Thyroid gland (tissue), 4 donors: Measurements from ENCODE around the gene FHOD3. TPM values are rescaled to one million over a fixed set of nuclear protein-coding genes. Genes with fewer than 3 reads are reported as not detected.

Source experiments
- DNase-seq, 2 donors: peaks; one replicate each; pipeline ENCODE4 v3.0.0-alpha.2; 2019
- H3K27ac ChIP-seq, 3 donors: fragments of 200-600 bp; sonication (generic); 1 replicate in 2 of 3; 2 replicates in 1 of 3; pipeline ENCODE4 v1.5.1; 2016 to 2019; ENCODE audit warnings: mild to moderate bottlenecking in 1 of 3, moderate library complexity in 1 of 3
- H3K27me3 ChIP-seq: fragments of 200-600 bp; sonication (generic); one replicate; pipeline ENCODE4 v1.5.1; 2019
- H3K36me3 ChIP-seq, 2 donors: fragments of 200-600 bp; sonication (generic); one replicate each; pipeline ENCODE4 v1.5.1; 2016 to 2019
- H3K4me1 ChIP-seq, 2 donors: fragments of 200-600 bp; sonication (generic); one replicate each; pipeline ENCODE4 v1.5.1; 2017 to 2019
- H3K4me3 ChIP-seq, 3 donors: fragments of 200-600 bp; sonication (generic); replicated peaks in 1 of 3; 1 replicate in 2 of 3; 2 replicates in 1 of 3; pipeline ENCODE4 v1.5.1; 2016; ENCODE audit warnings: mild to moderate bottlenecking in 1 of 3
- H3K9me3 ChIP-seq: fragments of 200-600 bp; sonication (generic); one replicate; pipeline ENCODE4 v1.5.1; 2017
- CTCF ChIP-seq, 6 experiments: fragments of 200-600 bp in 3 of 6; fragments of 450-650 bp in 3 of 6; sonication (generic) in 3 of 6; IDR thresholded peaks; one replicate each; pipeline ENCODE4 v1.5.1; 2016 to 2019; ENCODE audit warnings: antibody characterized with exemption in 6 of 6, mild to moderate bottlenecking in 2 of 6, inconsistent platforms in 1 of 6, moderate library complexity in 1 of 6
- POLR2A ChIP-seq, 2 donors: fragments of 450-650 bp; IDR thresholded peaks; one replicate each; pipeline ENCODE4 v1.6.1; 2017; ENCODE audit warnings: antibody characterized with exemption in 2 of 2, mild to moderate bottlenecking in 2 of 2, moderate library complexity in 1 of 2
- WGBS, 2 donors: methylation state at CpG; one replicate each; pipeline ENCODE4 v1.1.5; 2017; 5-methylcytosine and 5-hydroxymethylcytosine counted together
- intact Hi-C: fragments of 100-400 bp; cut with DNase I; formaldehyde crosslinking; loops from one replicate; pipeline ENCODE4 v1.15.1; 2023
- total RNA-seq, 4 donors: library from RNA; depleted of rRNA; stranded (reverse); fragments of >200 nt; gene quantifications; one replicate each; pipeline ENCODE4 v1.2.3, GENCODE V29; 2016

The FHOD3 gene
- total RNA-seq, 4 donors from 2014 or later = 1.6 to 6.9 (median 4.8) TPM

- Histone ChIP-seq H3K4me3 (no peak overlapping the region), H3K4me1 (no peaks in the 10 kb centered on the region), H3K27ac (no peak overlapping the region), H3K27me3 (no peaks in the 10 kb centered on the region), H3K36me3 (no peaks in the 10 kb centered on the region), H3K9me3 (no peaks in the 10 kb centered on the region)
- no peak for DNase-seq
- WGBS, 2 donors = 78 to 85% methylated on average over 2 of the region's 2 CpGs
- no peak for TF ChIP-seq CTCF (IDR thresholded peaks at IDR 0.05)
- TF ChIP-seq POLR2A (IDR thresholded peaks at IDR 0.05) = no peak
- intact Hi-C loops = loop anchor here (10.0 kb wide), 1 partner anchor 57 kb away; no protein-coding TSS in a partner anchor
These were observed 190.6 kb downstream of the FHOD3 start for GRCh38 chr18:36488131-36488530.

- intact Hi-C loops = no loop called here
- WGBS, 2 donors = 92 to 95% methylated on average over 4 of the region's 4 CpGs
These were observed 193.4 kb downstream of the FHOD3 start for GRCh38 chr18:36490897-36491296.

GRCh38 chr18:36492604-36493329 is 195.3 kb downstream of the FHOD3 start:
- WGBS, 2 donors = 89 to 94% methylated on average over 6 of the region's 6 CpGs
- TF ChIP-seq POLR2A (IDR thresholded peaks at IDR 0.05) = no peak
- Histone ChIP-seq H3K9me3 (no peaks in the 10 kb centered on the region), H3K4me1 (no peaks in the 10 kb centered on the region), H3K27me3 (no peaks in the 10 kb centered on the region), H3K36me3 (no peaks in the 10 kb centered on the region), H3K27ac (no peak overlapping the region), H3K4me3 (no peak overlapping the region)
- no peak for DNase-seq
- intact Hi-C loops = no loop called here

More at GRCh38 chr18:36490897-36491296, 193.4 kb downstream of the FHOD3 start:
- H3K9me3 ChIP-seq = no peaks in the 10 kb centered on the region
- no peak for DNase-seq
- no peaks in the 10 kb centered on the region for H3K36me3 ChIP-seq
- H3K27ac ChIP-seq = no peak overlapping the region
- H3K4me3 ChIP-seq = no peak overlapping the region
- H3K27me3 ChIP-seq = no peaks in the 10 kb centered on the region
- no peak for TF ChIP-seq CTCF (IDR thresholded peaks at IDR 0.05)
- TF ChIP-seq POLR2A (IDR thresholded peaks at IDR 0.05) = no peak
- H3K4me1 ChIP-seq = no peaks in the 10 kb centered on the region

- intact Hi-C loops = no loop called here
- Histone ChIP-seq H3K27ac (no peak overlapping the region), H3K36me3 (no peaks in the 10 kb centered on the region), H3K9me3 (no peaks in the 10 kb centered on the region), H3K27me3 (no peaks in the 10 kb centered on the region), H3K4me3 (no peak overlapping the region), H3K4me1 (no peaks in the 10 kb centered on the region)
- no peak for TF ChIP-seq POLR2A (IDR thresholded peaks at IDR 0.05)
- no peak for TF ChIP-seq CTCF (IDR thresholded peaks at IDR 0.05)
- DNase-seq = no peak
- 60 to 65% methylated on average over 15 of the region's 15 CpGs for WGBS, 2 donors
These were observed 196.0 kb downstream of the FHOD3 start for GRCh38 chr18:36493349-36494159.

- H3K9me3 ChIP-seq = no peaks in the 10 kb centered on the region
- no peak overlapping the region for H3K4me3 ChIP-seq
- H3K36me3 ChIP-seq = no peaks in the 10 kb centered on the region
- no peak overlapping the region for H3K27ac ChIP-seq
- no peaks in the 10 kb centered on the region for H3K4me1 ChIP-seq
- no peak for TF ChIP-seq POLR2A (IDR thresholded peaks at IDR 0.05)
- no peak for TF ChIP-seq CTCF (IDR thresholded peaks at IDR 0.05)
- DNase-seq = no peak
- intact Hi-C loops = no loop called here
- no peaks in the 10 kb centered on the region for H3K27me3 ChIP-seq
These were observed 196.6 kb downstream of the FHOD3 start for GRCh38 chr18:36494160-36494437.
